Measurements from ENCODE around the gene C5orf47. TPM values are rescaled to one million over a fixed set of nuclear protein-coding genes. Genes with fewer than 3 reads are reported as not detected.
A peak's percentile ranks its signal among the peaks of the same experiment; 100 is the strongest.

Gene C5orf47
- total and polyA plus RNA-seq, 4 experiments from 2014 or later, result not detected

GRCh38 chr5:173970878-173971650, 17.9 kb upstream of the C5orf47 start:
- H3K4me3 Mint-ChIP-seq, result peak overlapping the region in 1 of 8 donors; percentile 35
- no peaks in the 10 kb centered on the region for H3K9me3 Mint-ChIP-seq
- Histone ChIP-seq H3K36me3 (ENCODE audit: insufficient read depth, low read length) (no peaks in the 10 kb centered on the region), H3K4me1 (ENCODE audit: insufficient read depth, low read length) (peaks cover 12% of the 10 kb centered on the region), H3K4me3 (ENCODE audit: low read length in 2 of 2) (no peak overlapping the region), H3K9me3 (ENCODE audit: control insufficient read depth in 1 of 2, low read length in 2 of 2) (no peaks in the 10 kb centered on the region), H3K27me3 (ENCODE audit: insufficient read depth, low read length) (no peaks in the 10 kb centered on the region), H3K27ac (ENCODE audit: low read depth, low read length) (no peak overlapping the region)
- CTCF ChIA-PET (ENCODE audit: partially characterized antibody), result interaction anchor here (3.2 to 11.3 kb wide), 3 partner anchors 9 to 351 kb away, joined by 14 to 211 read pairs (median 25); partner anchors contain the start of gene BOD1
- POLR2A ChIA-PET (ENCODE audit: partially characterized antibody), result no interaction called here
- DNase-seq, result no peak
- intact Hi-C loops (cut with micrococcal nuclease), result no loop called here
- no peaks in the 10 kb centered on the region for H3K36me3 Mint-ChIP-seq
- H3K4me1 Mint-ChIP-seq, result peaks cover 5 to 11% (median 8%) of the 10 kb centered on the region in 4 donors
- no peak overlapping the region for H3K27ac Mint-ChIP-seq
- peaks cover 4 to 5% of the 10 kb centered on the region in 2 donors for H3K27me3 Mint-ChIP-seq

- ChIA-PET POLR2A (ENCODE audit: partially characterized antibody) (interaction anchor here (1.4 to 1.7 kb wide), 2 partner anchors 353 to 356 kb away, joined by 6 to 12 read pairs; no protein-coding TSS in a partner anchor), CTCF (ENCODE audit: partially characterized antibody) (interaction anchor here (1.1 to 11.3 kb wide), 13 partner anchors 9 to 670 kb away, joined by 3 to 211 read pairs (median 6); partner anchors contain the start of gene BOD1)
- DNase-seq, result no peak
- Histone ChIP-seq H3K4me3 (ENCODE audit: low read length in 2 of 2) (no peak overlapping the region), H3K4me1 (ENCODE audit: insufficient read depth, low read length) (peaks cover 12% of the 10 kb centered on the region), H3K36me3 (ENCODE audit: insufficient read depth, low read length) (no peaks in the 10 kb centered on the region), H3K27me3 (ENCODE audit: insufficient read depth, low read length) (no peaks in the 10 kb centered on the region), H3K9me3 (ENCODE audit: control insufficient read depth in 1 of 2, low read length in 2 of 2) (no peaks in the 10 kb centered on the region), H3K27ac (ENCODE audit: low read depth, low read length) (no peak overlapping the region)
- H3K9me3 Mint-ChIP-seq, result no peaks in the 10 kb centered on the region
- peaks cover 4 to 8% of the 10 kb centered on the region in 2 donors for H3K27me3 Mint-ChIP-seq
- intact Hi-C loops (cut with micrococcal nuclease), result loop anchor here (2.0 kb wide), 1 partner anchor 53 kb away; no protein-coding TSS in a partner anchor
- H3K36me3 Mint-ChIP-seq, result no peaks in the 10 kb centered on the region
- peak overlapping the region in 1 of 8 donors; percentile 1 for H3K4me3 Mint-ChIP-seq
- H3K27ac Mint-ChIP-seq, result no peak overlapping the region
- peaks cover 5 to 11% (median 8%) of the 10 kb centered on the region in 4 donors for H3K4me1 Mint-ChIP-seq
Observed at GRCh38 chr5:173971681-173972345, 17.2 kb upstream of the C5orf47 start.

DNA sequence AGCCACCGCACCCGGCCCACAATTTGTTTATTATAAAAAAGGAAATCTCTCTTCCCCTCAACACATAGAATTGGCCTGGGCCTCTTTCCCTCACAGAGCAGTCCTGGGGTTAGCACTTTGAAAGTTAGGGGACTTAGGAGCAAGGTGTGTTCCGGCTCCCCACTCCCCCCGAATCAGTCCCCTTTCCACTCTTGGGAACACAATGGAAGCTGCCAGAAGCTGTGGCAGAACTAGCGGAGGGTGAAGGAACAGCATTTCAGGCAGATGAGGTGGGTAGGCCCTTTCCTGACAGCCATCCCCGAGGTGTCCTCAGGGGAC, 16.4 kb upstream of the C5orf47 start:
- H3K27ac Mint-ChIP-seq, result no peak overlapping the region
- Histone ChIP-seq H3K27ac (ENCODE audit: low read depth, low read length) (no peak overlapping the region), H3K9me3 (ENCODE audit: control insufficient read depth in 1 of 2, low read length in 2 of 2) (no peaks in the 10 kb centered on the region), H3K36me3 (ENCODE audit: insufficient read depth, low read length) (no peaks in the 10 kb centered on the region), H3K4me1 (ENCODE audit: insufficient read depth, low read length) (peaks cover 12% of the 10 kb centered on the region), H3K4me3 (ENCODE audit: low read length in 2 of 2) (no peak overlapping the region), H3K27me3 (ENCODE audit: insufficient read depth, low read length) (no peaks in the 10 kb centered on the region)
- no peaks in the 10 kb centered on the region for H3K36me3 Mint-ChIP-seq
- no peak for DNase-seq
- peaks cover 8% of the 10 kb centered on the region in 2 donors for H3K27me3 Mint-ChIP-seq
- POLR2A ChIA-PET (ENCODE audit: partially characterized antibody), result interaction anchor here (1.4 to 1.7 kb wide), 3 partner anchors 353 to 357 kb away, joined by 4 to 12 read pairs (median 6); no protein-coding TSS in a partner anchor
- intact Hi-C loops (cut with micrococcal nuclease), result loop anchor here (2.0 kb wide), 1 partner anchor 54 kb away; no protein-coding TSS in a partner anchor
- H3K4me3 Mint-ChIP-seq, result peak overlapping the region in 6 of 8 donors; percentile 18 to 81 (median 76)
- CTCF ChIA-PET (ENCODE audit: partially characterized antibody), result interaction anchor here (0.8 to 11.3 kb wide), 36 partner anchors 9 to 680 kb away, joined by 3 to 211 read pairs (median 4); partner anchors contain the start of genes BOD1 and CPEB4
- no peaks in the 10 kb centered on the region for H3K9me3 Mint-ChIP-seq
- H3K4me1 Mint-ChIP-seq, result peaks cover 5 to 11% (median 8%) of the 10 kb centered on the region in 4 donors

GRCh38 chr5:173972925-173973615, 15.9 kb upstream of the C5orf47 start:
- POLR2A ChIA-PET (ENCODE audit: partially characterized antibody), result interaction anchor here (1.4 to 1.7 kb wide), 3 partner anchors 354 to 358 kb away, joined by 4 to 12 read pairs (median 6); no protein-coding TSS in a partner anchor
- no peak overlapping the region for H3K27ac ChIP-seq (ENCODE audit: low read depth, low read length)
- Mint-ChIP-seq H3K36me3 (no peaks in the 10 kb centered on the region), H3K4me3 (peak overlapping the region; percentile 66 to 81 (median 77)), H3K27ac (peak overlapping the region in 1 of 7 donors; percentile 14), H3K27me3 (peaks cover 10 to 12% of the 10 kb centered on the region in 2 donors), H3K4me1 (peaks cover 5 to 11% (median 8%) of the 10 kb centered on the region in 4 donors), H3K9me3 (no peaks in the 10 kb centered on the region)
- H3K4me1 ChIP-seq (ENCODE audit: insufficient read depth, low read length), result peaks cover 12% of the 10 kb centered on the region
- no peaks in the 10 kb centered on the region for H3K9me3 ChIP-seq (ENCODE audit: control insufficient read depth in 1 of 2, low read length in 2 of 2)
- CTCF ChIA-PET (ENCODE audit: partially characterized antibody), result interaction anchor here (0.8 to 11.3 kb wide), 45 partner anchors 8 to 681 kb away, joined by 3 to 211 read pairs (median 4); partner anchors contain the start of genes BOD1 and CPEB4
- intact Hi-C loops (cut with micrococcal nuclease), result loop anchor here (1.0 to 2.0 kb wide), 3 partner anchors 54 to 679 kb away; no protein-coding TSS in a partner anchor
- DNase-seq, result peak; percentile 64 to 73 (median 70)
- no peaks in the 10 kb centered on the region for H3K27me3 ChIP-seq (ENCODE audit: insufficient read depth, low read length)
- peak overlapping the region in 1 of 2 donors; percentile 61 for H3K4me3 ChIP-seq (ENCODE audit: low read length in 2 of 2)
- no peaks in the 10 kb centered on the region for H3K36me3 ChIP-seq (ENCODE audit: insufficient read depth, low read length)

DNA sequence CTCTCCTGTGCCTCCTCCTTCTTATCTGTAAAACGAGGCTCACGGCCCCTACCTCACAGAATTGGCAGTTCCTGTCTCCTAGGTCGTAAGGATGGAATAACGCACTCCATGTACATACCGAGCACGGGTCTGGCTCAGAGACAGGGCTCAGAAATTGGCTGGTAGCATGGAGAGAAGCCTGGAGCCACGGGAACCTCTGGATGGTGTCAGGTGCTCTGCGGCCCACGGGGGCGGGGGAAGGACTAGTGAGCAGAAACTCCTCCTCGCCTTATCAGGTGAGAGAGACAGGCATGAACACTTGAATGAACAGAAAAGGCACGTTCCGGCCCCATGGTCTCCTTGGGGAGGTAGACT, 15.4 kb upstream of the C5orf47 start:
- H3K27ac Mint-ChIP-seq, result no peak overlapping the region
- H3K4me1 ChIP-seq (ENCODE audit: insufficient read depth, low read length), result peaks cover 12% of the 10 kb centered on the region
- no peak overlapping the region for H3K27ac ChIP-seq (ENCODE audit: low read depth, low read length)
- intact Hi-C loops (cut with micrococcal nuclease), result loop anchor here (1.0 to 2.0 kb wide), 3 partner anchors 55 to 679 kb away; no protein-coding TSS in a partner anchor
- peaks cover 10 to 15% of the 10 kb centered on the region in 2 donors for H3K27me3 Mint-ChIP-seq
- H3K4me3 ChIP-seq (ENCODE audit: low read length in 2 of 2), result peak overlapping the region in 1 of 2 donors; percentile 61
- H3K36me3 ChIP-seq (ENCODE audit: insufficient read depth, low read length), result no peaks in the 10 kb centered on the region
- ChIA-PET CTCF (ENCODE audit: partially characterized antibody) (interaction anchor here (0.8 to 11.3 kb wide), 41 partner anchors 8 to 681 kb away, joined by 3 to 211 read pairs (median 4); partner anchors contain the start of genes BOD1 and CPEB4), POLR2A (ENCODE audit: partially characterized antibody) (interaction anchor here (1.4 to 1.7 kb wide), 3 partner anchors 354 to 358 kb away, joined by 4 to 12 read pairs (median 6); no protein-coding TSS in a partner anchor)
- DNase-seq, result no peak
- peak overlapping the region; percentile 66 to 81 (median 77) for H3K4me3 Mint-ChIP-seq
- H3K36me3 Mint-ChIP-seq, result no peaks in the 10 kb centered on the region
- no peaks in the 10 kb centered on the region for H3K9me3 Mint-ChIP-seq
- H3K9me3 ChIP-seq (ENCODE audit: control insufficient read depth in 1 of 2, low read length in 2 of 2), result no peaks in the 10 kb centered on the region
- H3K4me1 Mint-ChIP-seq, result peaks cover 5 to 11% (median 8%) of the 10 kb centered on the region in 4 donors
- H3K27me3 ChIP-seq (ENCODE audit: insufficient read depth, low read length), result no peaks in the 10 kb centered on the region

DNA sequence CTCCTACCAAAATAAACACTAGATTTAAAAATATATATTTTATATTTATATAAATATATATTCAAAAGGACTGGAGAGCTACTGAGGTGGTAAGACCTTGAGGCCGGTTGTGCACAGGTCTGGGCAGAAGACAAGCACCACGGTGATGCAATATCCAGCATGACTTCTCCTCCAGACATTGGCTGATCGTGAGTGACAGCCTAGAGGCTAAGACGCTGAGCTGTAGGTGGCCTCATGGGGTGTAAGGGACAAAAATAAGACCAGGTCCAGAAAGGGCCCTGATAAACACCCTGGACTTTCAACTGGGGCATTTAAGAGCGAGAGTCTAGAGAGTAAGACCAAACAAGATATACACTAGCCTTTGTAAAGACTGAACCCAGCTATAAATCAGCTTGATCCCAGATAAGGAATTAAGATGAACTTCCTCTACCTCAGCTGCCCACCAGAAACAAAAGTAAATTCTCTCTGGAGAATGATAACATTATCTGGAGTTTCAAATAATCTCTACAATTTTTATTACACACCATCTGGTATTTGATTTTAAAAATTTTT, 14.2 kb upstream of the C5orf47 start:
- Histone ChIP-seq H3K9me3 (ENCODE audit: control insufficient read depth in 1 of 2, low read length in 2 of 2) (no peaks in the 10 kb centered on the region), H3K27me3 (ENCODE audit: insufficient read depth, low read length) (no peaks in the 10 kb centered on the region), H3K4me3 (ENCODE audit: low read length in 2 of 2) (no peak overlapping the region), H3K36me3 (ENCODE audit: insufficient read depth, low read length) (no peaks in the 10 kb centered on the region), H3K27ac (ENCODE audit: low read depth, low read length) (no peak overlapping the region), H3K4me1 (ENCODE audit: insufficient read depth, low read length) (peaks cover 12% of the 10 kb centered on the region)
- ChIA-PET POLR2A (ENCODE audit: partially characterized antibody) (interaction anchor here (1.4 kb wide), 1 partner anchor 359 kb away, joined by 4 read pairs; no protein-coding TSS in a partner anchor), CTCF (ENCODE audit: partially characterized antibody) (interaction anchor here (0.9 to 11.3 kb wide), 6 partner anchors 12 to 680 kb away, joined by 3 to 211 read pairs (median 4); partner anchors contain the start of gene BOD1)
- DNase-seq, result no peak
- Mint-ChIP-seq H3K36me3 (no peaks in the 10 kb centered on the region), H3K4me3 (no peak overlapping the region), H3K27ac (no peak overlapping the region), H3K9me3 (no peaks in the 10 kb centered on the region), H3K4me1 (peaks cover 5 to 11% (median 8%) of the 10 kb centered on the region in 4 donors), H3K27me3 (peaks cover 12 to 18% of the 10 kb centered on the region in 2 donors)
- intact Hi-C loops (cut with micrococcal nuclease), result no loop called here
